ENCODE results near the gene MANBA.
"Not testable (repeated sequence)": the region's sequence is repeated elsewhere in the genome, so short reads cannot be mapped to it uniquely, and the experiment has no call there.

Gene MANBA

DNA sequence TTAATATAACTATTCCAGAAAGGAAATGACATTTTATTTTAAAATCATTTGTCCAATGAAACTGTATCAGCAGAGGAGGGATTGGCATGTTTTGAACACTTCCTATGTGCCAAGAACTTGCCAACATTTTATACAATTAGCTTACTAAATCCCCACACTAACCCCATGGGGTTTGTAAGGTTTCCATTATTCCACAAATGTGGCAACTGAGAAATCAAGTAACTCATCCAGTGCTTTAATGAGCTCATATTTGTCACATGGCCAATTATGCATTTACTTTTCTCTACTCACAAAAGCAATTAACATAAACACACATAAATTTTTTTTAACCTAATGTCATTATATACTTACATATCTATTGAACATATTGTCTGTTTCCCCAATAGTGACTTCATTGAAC is 37.3 kb downstream of the MANBA start:
- H3K27ac ChIP-seq: no peak overlapping the region
- H3K4me2 ChIP-seq: no peak overlapping the region
- no peak overlapping the region for H3K4me3 ChIP-seq (IDR thresholded peaks at IDR 0.05; ENCODE audit: insufficient read depth, low read depth, low read length)
- H4K20me1 ChIP-seq (ENCODE audit: insufficient read depth): no peaks in the 10 kb centered on the region
- TF ChIP-seq, protein P1, sequence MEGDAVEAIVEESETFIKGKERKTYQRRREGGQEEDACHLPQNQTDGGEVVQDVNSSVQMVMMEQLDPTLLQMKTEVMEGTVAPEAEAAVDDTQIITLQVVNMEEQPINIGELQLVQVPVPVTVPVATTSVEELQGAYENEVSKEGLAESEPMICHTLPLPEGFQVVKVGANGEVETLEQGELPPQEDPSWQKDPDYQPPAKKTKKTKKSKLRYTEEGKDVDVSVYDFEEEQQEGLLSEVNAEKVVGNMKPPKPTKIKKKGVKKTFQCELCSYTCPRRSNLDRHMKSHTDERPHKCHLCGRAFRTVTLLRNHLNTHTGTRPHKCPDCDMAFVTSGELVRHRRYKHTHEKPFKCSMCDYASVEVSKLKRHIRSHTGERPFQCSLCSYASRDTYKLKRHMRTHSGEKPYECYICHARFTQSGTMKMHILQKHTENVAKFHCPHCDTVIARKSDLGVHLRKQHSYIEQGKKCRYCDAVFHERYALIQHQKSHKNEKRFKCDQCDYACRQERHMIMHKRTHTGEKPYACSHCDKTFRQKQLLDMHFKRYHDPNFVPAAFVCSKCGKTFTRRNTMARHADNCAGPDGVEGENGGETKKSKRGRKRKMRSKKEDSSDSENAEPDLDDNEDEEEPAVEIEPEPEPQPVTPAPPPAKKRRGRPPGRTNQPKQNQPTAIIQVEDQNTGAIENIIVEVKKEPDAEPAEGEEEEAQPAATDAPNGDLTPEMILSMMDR (conservative IDR thresholded peaks at IDR 0.05; ENCODE audit: low read depth, low read length): no peak
- peaks cover 7% of the 10 kb centered on the region for H3K4me1 ChIP-seq (ENCODE audit: low read depth, poor library complexity, severe bottlenecking)
- H3K79me2 ChIP-seq (ENCODE audit: insufficient read depth, low read depth): no peaks in the 10 kb centered on the region
- no peaks in the 10 kb centered on the region for H3K27me3 ChIP-seq (ENCODE audit: insufficient read depth, low read depth)
- H3K9ac ChIP-seq: no peak overlapping the region
- no peak overlapping the region for H2AFZ ChIP-seq (ENCODE audit: low read depth)
- no peaks in the 10 kb centered on the region for H3K36me3 ChIP-seq (ENCODE audit: insufficient read depth)

DNA sequence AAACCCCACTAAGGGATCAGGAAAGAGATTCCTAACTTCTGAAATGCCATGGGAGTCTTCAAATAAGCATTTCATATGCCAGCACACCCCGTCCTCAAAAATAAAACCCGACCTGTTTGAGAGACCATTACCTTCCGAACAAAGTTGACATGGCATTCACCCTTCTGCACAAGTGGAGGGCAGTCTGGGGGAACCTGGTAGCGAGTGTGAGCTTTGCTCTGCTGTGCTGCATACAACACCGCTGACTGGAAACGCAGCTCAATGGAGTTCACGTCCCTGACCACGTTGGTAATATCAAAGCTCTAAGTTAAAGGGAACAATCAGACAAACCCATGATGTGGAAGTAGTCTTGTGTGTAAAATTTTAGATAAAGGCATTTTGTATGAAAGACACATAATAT is 38.0 kb downstream of the MANBA start:
- TF ChIP-seq, protein P1 (conservative IDR thresholded peaks at IDR 0.05; ENCODE audit: low read depth, low read length): no peak
- Histone ChIP-seq H3K9ac (no peak overlapping the region), H3K27me3 (ENCODE audit: insufficient read depth, low read depth) (no peaks in the 10 kb centered on the region), H3K4me3 (IDR thresholded peaks at IDR 0.05; ENCODE audit: insufficient read depth, low read depth, low read length) (no peak overlapping the region), H4K20me1 (ENCODE audit: insufficient read depth) (no peaks in the 10 kb centered on the region), H3K4me1 (ENCODE audit: low read depth, poor library complexity, severe bottlenecking) (peaks cover 7% of the 10 kb centered on the region), H3K36me3 (ENCODE audit: insufficient read depth) (no peaks in the 10 kb centered on the region), H2AFZ (ENCODE audit: low read depth) (no peak overlapping the region), H3K27ac (no peak overlapping the region), H3K4me2 (no peak overlapping the region), H3K79me2 (ENCODE audit: insufficient read depth, low read depth) (no peaks in the 10 kb centered on the region)

- not testable (repeated sequence) for H2AFZ ChIP-seq (ENCODE audit: low read depth); H3K79me2 ChIP-seq (ENCODE audit: insufficient read depth, low read depth); H3K27ac ChIP-seq; H3K4me3 ChIP-seq (IDR thresholded peaks at IDR 0.05; ENCODE audit: insufficient read depth, low read depth, low read length); H4K20me1 ChIP-seq (ENCODE audit: insufficient read depth); H3K36me3 ChIP-seq (ENCODE audit: insufficient read depth); H3K27me3 ChIP-seq (ENCODE audit: insufficient read depth, low read depth); H3K4me1 ChIP-seq (ENCODE audit: low read depth, poor library complexity, severe bottlenecking); H3K4me2 ChIP-seq; H3K9ac ChIP-seq
These were observed 41.8 kb downstream of the MANBA start for GRCh38 chr4:102718833-102719575.

GRCh38 chr4:102717448-102718092 is 43.2 kb downstream of the MANBA start:
- TF ChIP-seq, protein P1 (conservative IDR thresholded peaks at IDR 0.05; ENCODE audit: low read depth, low read length): no peak
- Histone ChIP-seq H3K79me2 (ENCODE audit: insufficient read depth, low read depth) (no peaks in the 10 kb centered on the region), H3K4me3 (IDR thresholded peaks at IDR 0.05; ENCODE audit: insufficient read depth, low read depth, low read length) (no peak overlapping the region), H3K4me1 (ENCODE audit: low read depth, poor library complexity, severe bottlenecking) (peaks cover 7% of the 10 kb centered on the region), H3K9ac (no peak overlapping the region), H3K27me3 (ENCODE audit: insufficient read depth, low read depth) (no peaks in the 10 kb centered on the region), H4K20me1 (ENCODE audit: insufficient read depth) (no peaks in the 10 kb centered on the region), H3K27ac (no peak overlapping the region), H3K4me2 (no peak overlapping the region), H3K36me3 (ENCODE audit: insufficient read depth) (no peaks in the 10 kb centered on the region), H2AFZ (ENCODE audit: low read depth) (no peak overlapping the region)

DNA sequence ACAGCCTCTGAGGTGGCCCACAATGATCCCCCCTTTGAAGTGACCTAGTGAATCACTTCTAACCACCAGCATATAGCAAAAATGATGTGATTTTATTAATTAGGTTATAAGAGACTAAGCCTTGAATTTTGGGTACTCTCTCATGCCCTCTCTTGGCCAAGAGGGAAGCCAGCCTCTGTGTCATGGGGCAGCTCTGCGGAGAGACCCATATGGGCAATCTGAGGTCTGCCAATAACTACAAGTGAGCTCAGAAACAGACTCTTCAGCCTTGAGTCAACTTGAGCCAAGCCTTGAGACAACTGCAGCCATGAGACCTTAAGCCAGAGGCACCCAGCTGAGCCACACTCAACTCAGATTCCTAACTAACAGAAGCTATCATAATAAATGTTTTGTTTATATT is 45.7 kb downstream of the MANBA start:
- Histone ChIP-seq H3K79me2 (ENCODE audit: insufficient read depth, low read depth) (no peaks in the 10 kb centered on the region), H2AFZ (ENCODE audit: low read depth) (no peak overlapping the region), H3K4me1 (ENCODE audit: low read depth, poor library complexity, severe bottlenecking) (no peaks in the 10 kb centered on the region), H3K27ac (no peak overlapping the region), H3K9ac (no peak overlapping the region), H3K27me3 (ENCODE audit: insufficient read depth, low read depth) (no peaks in the 10 kb centered on the region), H4K20me1 (ENCODE audit: insufficient read depth) (no peaks in the 10 kb centered on the region), H3K36me3 (ENCODE audit: insufficient read depth) (no peaks in the 10 kb centered on the region), H3K4me3 (IDR thresholded peaks at IDR 0.05; ENCODE audit: insufficient read depth, low read depth, low read length) (no peak overlapping the region), H3K4me2 (no peak overlapping the region)
- TF ChIP-seq, protein P1 (conservative IDR thresholded peaks at IDR 0.05; ENCODE audit: low read depth, low read length): no peak

- H3K4me3 ChIP-seq (IDR thresholded peaks at IDR 0.05; ENCODE audit: insufficient read depth, low read depth, low read length); H2AFZ ChIP-seq (ENCODE audit: low read depth); H3K9ac ChIP-seq; H3K27me3 ChIP-seq (ENCODE audit: insufficient read depth, low read depth); H3K4me2 ChIP-seq; H3K36me3 ChIP-seq (ENCODE audit: insufficient read depth); H3K79me2 ChIP-seq (ENCODE audit: insufficient read depth, low read depth); H3K4me1 ChIP-seq (ENCODE audit: low read depth, poor library complexity, severe bottlenecking); H4K20me1 ChIP-seq (ENCODE audit: insufficient read depth); H3K27ac ChIP-seq: not testable (repeated sequence)
These were observed 47.0 kb downstream of the MANBA start for GRCh38 chr4:102713774-102714173.
